Measurements from ENCODE around the gene SPRY1.

- TF ChIP-seq CTCF (IDR thresholded peaks at IDR 0.05; ENCODE audit: low read depth, low read length, missing input control) (no peak), ZBTB33 (IDR thresholded peaks at IDR 0.05) (no peak), REST (IDR thresholded peaks at IDR 0.05) (no peak), RAD21 (IDR thresholded peaks at IDR 0.05) (no peak), GABPA (IDR thresholded peaks at IDR 0.05 in 1 of 2, conservative IDR thresholded peaks at IDR 0.05 in 1 of 2) (no peak), RXRA (IDR thresholded peaks at IDR 0.05) (no peak), MAX (IDR thresholded peaks at IDR 0.05) (no peak), JUND (IDR thresholded peaks at IDR 0.05) (no peak), YY1 (IDR thresholded peaks at IDR 0.05) (no peak), NR2F2 (IDR thresholded peaks at IDR 0.05) (no peak)
Observed at GRCh38 chr4:123430501-123430900, 33.9 kb downstream of the SPRY1 start.

Measured in liver (tissue), 3 donors.